ENCODE measurements around the gene IL17C. TPM values are rescaled to one million over a fixed set of nuclear protein-coding genes. Genes with fewer than 3 reads are reported as not detected.

The IL17C gene
- total RNA-seq, 1 donor from 2014 or later, result not detected

- H3K27ac Mint-ChIP-seq (ENCODE audit: unreplicated experiment), result no peak overlapping the region
- TF ChIP-seq CTCF (IDR thresholded peaks at IDR 0.05; ENCODE audit: partially characterized antibody, unreplicated experiment), result no peak
- H3K4me3 Mint-ChIP-seq (ENCODE audit: unreplicated experiment), result no peak overlapping the region
- peaks cover 5% of the 10 kb centered on the region for H3K36me3 Mint-ChIP-seq (ENCODE audit: unreplicated experiment)
- H3K9me3 Mint-ChIP-seq (ENCODE audit: unreplicated experiment), result peaks cover 1% of the 10 kb centered on the region
- peaks cover 7% of the 10 kb centered on the region for H3K4me1 Mint-ChIP-seq (ENCODE audit: low read depth, unreplicated experiment)
- peaks cover 2% of the 10 kb centered on the region for H3K27me3 Mint-ChIP-seq (ENCODE audit: unreplicated experiment)
- no peak for DNase-seq
Observed at GRCh38 chr16:88596483-88596882, 41.9 kb upstream of the IL17C start.

- Mint-ChIP-seq H3K27ac (ENCODE audit: unreplicated experiment) (no peak overlapping the region), H3K36me3 (ENCODE audit: unreplicated experiment) (peaks cover 5% of the 10 kb centered on the region), H3K9me3 (ENCODE audit: unreplicated experiment) (peaks cover 1% of the 10 kb centered on the region), H3K4me3 (ENCODE audit: unreplicated experiment) (no peak overlapping the region), H3K27me3 (ENCODE audit: unreplicated experiment) (peaks cover 4% of the 10 kb centered on the region), H3K4me1 (ENCODE audit: low read depth, unreplicated experiment) (peaks cover 5% of the 10 kb centered on the region)
- no peak for DNase-seq
- no peak for TF ChIP-seq CTCF (IDR thresholded peaks at IDR 0.05; ENCODE audit: partially characterized antibody, unreplicated experiment)
Observed at GRCh38 chr16:88597856-88598491, 40.4 kb upstream of the IL17C start.

- no peak overlapping the region for H3K27ac Mint-ChIP-seq (ENCODE audit: unreplicated experiment)
- peaks cover 3% of the 10 kb centered on the region for H3K4me1 Mint-ChIP-seq (ENCODE audit: low read depth, unreplicated experiment)
- H3K9me3 Mint-ChIP-seq (ENCODE audit: unreplicated experiment), result peaks cover 1% of the 10 kb centered on the region
- no peak for TF ChIP-seq CTCF (IDR thresholded peaks at IDR 0.05; ENCODE audit: partially characterized antibody, unreplicated experiment)
- DNase-seq, result no peak
- no peak overlapping the region for H3K4me3 Mint-ChIP-seq (ENCODE audit: unreplicated experiment)
- H3K27me3 Mint-ChIP-seq (ENCODE audit: unreplicated experiment), result peaks cover 4% of the 10 kb centered on the region
- peaks cover 5% of the 10 kb centered on the region for H3K36me3 Mint-ChIP-seq (ENCODE audit: unreplicated experiment)
Observed at GRCh38 chr16:88599092-88599733, 39.2 kb upstream of the IL17C start.

GRCh38 chr16:88599825-88600538 lies 38.4 kb upstream of the IL17C start:
- no peak overlapping the region for H3K4me3 Mint-ChIP-seq (ENCODE audit: unreplicated experiment)
- H3K27ac Mint-ChIP-seq (ENCODE audit: unreplicated experiment), result no peak overlapping the region
- H3K36me3 Mint-ChIP-seq (ENCODE audit: unreplicated experiment), result peaks cover 5% of the 10 kb centered on the region
- peaks cover 2% of the 10 kb centered on the region for H3K27me3 Mint-ChIP-seq (ENCODE audit: unreplicated experiment)
- no peak for TF ChIP-seq CTCF (IDR thresholded peaks at IDR 0.05; ENCODE audit: partially characterized antibody, unreplicated experiment)
- H3K9me3 Mint-ChIP-seq (ENCODE audit: unreplicated experiment), result peaks cover 1% of the 10 kb centered on the region
- peaks cover 3% of the 10 kb centered on the region for H3K4me1 Mint-ChIP-seq (ENCODE audit: low read depth, unreplicated experiment)
- DNase-seq, result no peak

- Mint-ChIP-seq H3K36me3 (ENCODE audit: unreplicated experiment) (peaks cover 5% of the 10 kb centered on the region), H3K27ac (ENCODE audit: unreplicated experiment) (peak overlapping the region; percentile 15), H3K9me3 (ENCODE audit: unreplicated experiment) (peaks cover 1% of the 10 kb centered on the region), H3K27me3 (ENCODE audit: unreplicated experiment) (peaks cover 2% of the 10 kb centered on the region), H3K4me3 (ENCODE audit: unreplicated experiment) (no peak overlapping the region), H3K4me1 (ENCODE audit: low read depth, unreplicated experiment) (peaks cover 4% of the 10 kb centered on the region)
- no peak for TF ChIP-seq CTCF (IDR thresholded peaks at IDR 0.05; ENCODE audit: partially characterized antibody, unreplicated experiment)
- DNase-seq, result no peak
Observed at GRCh38 chr16:88600539-88600896, 37.9 kb upstream of the IL17C start.

Data from glutamatergic neuron (in vitro differentiated cells).